ENCODE measurements around the gene FMNL1.
"Not testable (repeated sequence)": the region's sequence is repeated elsewhere in the genome, so short reads cannot be mapped to it uniquely, and the experiment has no call there.

The FMNL1 gene

GRCh38 chr17:45235416-45236281 is 14.0 kb downstream of the FMNL1 start:
- peak; percentile 74 for DNase-seq

- no peak for DNase-seq
Observed at GRCh38 chr17:45236282-45236606, 14.6 kb downstream of the FMNL1 start.

- DNase-seq: no peak
Observed at GRCh38 chr17:45237686-45238085, 16.0 kb downstream of the FMNL1 start.

GRCh38 chr17:45238155-45238774 is 16.6 kb downstream of the FMNL1 start:
- DNase-seq: no peak

GRCh38 chr17:45240905-45241327 is 19.2 kb downstream of the FMNL1 start:
- no peak for DNase-seq

GRCh38 chr17:45241328-45242028 is 19.8 kb downstream of the FMNL1 start:
- no peak for DNase-seq

GRCh38 chr17:45242029-45242414 is 20.3 kb downstream of the FMNL1 start:
- no peak for DNase-seq

- no peak for DNase-seq
Observed at GRCh38 chr17:45243750-45244149, 22.1 kb downstream of the FMNL1 start.

GRCh38 chr17:45244725-45245656 is 23.3 kb downstream of the FMNL1 start:
- no peak for DNase-seq

- DNase-seq: no peak
Observed at GRCh38 chr17:45246338-45246737, 24.7 kb downstream of the FMNL1 start.

- DNase-seq: no peak
Observed at GRCh38 chr17:45246861-45247428, 25.3 kb downstream of the FMNL1 start.

GRCh38 chr17:45247429-45248131 is 25.9 kb downstream of the FMNL1 start:
- peak; percentile 93 for DNase-seq

- DNase-seq: no peak
Observed at GRCh38 chr17:45248132-45248957, 26.7 kb downstream of the FMNL1 start.

GRCh38 chr17:45251931-45252330 is 30.2 kb downstream of the FMNL1 start:
- DNase-seq: no peak

- not testable (repeated sequence) for DNase-seq
Observed at GRCh38 chr17:45253237-45253636, 31.6 kb downstream of the FMNL1 start.

- no peak for DNase-seq
Observed at GRCh38 chr17:45253879-45254278, 32.2 kb downstream of the FMNL1 start.

- DNase-seq: no peak
Observed at GRCh38 chr17:45255358-45255757, 33.7 kb downstream of the FMNL1 start.

GRCh38 chr17:45256114-45256966 is 34.7 kb downstream of the FMNL1 start:
- DNase-seq: no peak

GRCh38 chr17:45257115-45257514 is 35.4 kb downstream of the FMNL1 start:
- no peak for DNase-seq

GRCh38 chr17:45258981-45259380 is 37.3 kb downstream of the FMNL1 start:
- DNase-seq: no peak

Measured in EL (cell line).